H1 (cell line): Measurements from ENCODE around the gene PVALB. TPM values are rescaled to one million over a fixed set of nuclear protein-coding genes. Genes with fewer than 3 reads are reported as not detected.

Experiments used
- CTCF ChIA-PET: fragments of 300-600 bp; sonication (Branson Sonifier 250); formaldehyde crosslinking; loops from one replicate; lab custom pipeline; 2021; ENCODE audit not compliant: partially characterized antibody; lab: Charles Lee
- POLR2A ChIA-PET: fragments of 300-600 bp; sonication (Branson Sonifier 250); formaldehyde crosslinking; loops from one replicate; lab custom pipeline; 2021; ENCODE audit warnings: inconsistent platforms; ENCODE audit not compliant: partially characterized antibody; lab: Charles Lee
- DNase-seq, 2 experiments: peaks; one replicate each; pipeline versions ENCODE4 v3.0.0 to v3.0.0-alpha.2; 2010 to 2022; ENCODE audit warnings: low spot score in 2 of 2, low read depth in 1 of 2, mixed read lengths in 1 of 2
- FAIRE-seq: peaks from 2 replicates; lab custom pipeline; 2011; peaks lifted over from hg19 to GRCh38; lab: Jason Lieb, UNC
- H2AFZ ChIP-seq: 2 replicates; pipeline ENCODE4 v1.8.1; 2012; ENCODE audit warnings: low read length, inconsistent platforms
- H2AK5ac ChIP-seq: 2 replicates; pipeline ENCODE4 v1.6.1; 2013; ENCODE audit warnings: low read depth, low read length
- H2BK120ac ChIP-seq: replicated peaks from 2 replicates; pipeline ENCODE3; 2013; ENCODE audit warnings: low read depth, low read length, inconsistent platforms
- H2BK12ac ChIP-seq: 2 replicates; pipeline ENCODE4 v1.6.1; 2013; ENCODE audit warnings: low read depth, low read length
- H2BK15ac ChIP-seq: 2 replicates; pipeline ENCODE4 v1.6.1; 2013; ENCODE audit warnings: low read length
- H2BK20ac ChIP-seq: 2 replicates; pipeline ENCODE4 v1.6.1; 2013; ENCODE audit warnings: low read length
- H2BK5ac ChIP-seq: 2 replicates; pipeline ENCODE4 v1.6.1; 2013; ENCODE audit warnings: low read depth, low read length
- H3K14ac ChIP-seq: 2 replicates; pipeline ENCODE4 v1.6.1; 2013; ENCODE audit warnings: inconsistent platforms; ENCODE audit not compliant: insufficient read length
- H3K18ac ChIP-seq: 2 replicates; pipeline ENCODE4 v1.6.1; 2013; ENCODE audit warnings: low read length; ENCODE audit errors: extremely low read depth
- H3K23ac ChIP-seq: 2 replicates; pipeline ENCODE4 v1.6.1; 2013; ENCODE audit warnings: inconsistent platforms; ENCODE audit not compliant: insufficient read length
- H3K23me2 ChIP-seq: 2 replicates; pipeline ENCODE4 v1.6.1; 2013; ENCODE audit warnings: low read depth, low read length
- H3K27ac ChIP-seq: 2 replicates; pipeline ENCODE4 v1.6.1; 2011; ENCODE audit warnings: low read depth, low read length, inconsistent platforms
- H3K27me3 ChIP-seq, 4 experiments: replicated peaks in 1 of 4; 1 replicate in 1 of 4; 2 replicates in 3 of 4; pipeline versions ENCODE4 v1.6.1 to v1.8.1; 2011 to 2013; ENCODE audit warnings: low read length in 3 of 4, mild to moderate bottlenecking in 3 of 4, inconsistent platforms in 2 of 4, mixed read lengths in 2 of 4, moderate library complexity in 1 of 4; ENCODE audit not compliant: control insufficient read depth in 3 of 4, insufficient read depth in 3 of 4; ENCODE audit errors: extremely low read depth in 1 of 4
- H3K36me3 ChIP-seq, 4 experiments: 2 replicates each; pipeline versions ENCODE4 v1.6.1 to v1.8.1; 2011 to 2013; ENCODE audit warnings: mild to moderate bottlenecking in 4 of 4, low read length in 3 of 4, moderate library complexity in 2 of 4, control low read depth in 1 of 4, inconsistent platforms in 1 of 4; ENCODE audit not compliant: insufficient read depth in 4 of 4, control insufficient read depth in 2 of 4
- H3K4ac ChIP-seq: replicated peaks from 2 replicates; pipeline ENCODE3; 2013; ENCODE audit warnings: low read length, low read depth, mixed read lengths, inconsistent platforms; ENCODE audit not compliant: insufficient read length
- H3K4me1 ChIP-seq, 4 experiments: replicated peaks in 1 of 4; 1 replicate in 1 of 4; 2 replicates in 3 of 4; pipeline versions ENCODE4 v1.6.1 to v1.8.1; 2011 to 2013; ENCODE audit warnings: low read length in 3 of 4, inconsistent platforms in 2 of 4, mixed read lengths in 1 of 4; ENCODE audit not compliant: insufficient read depth in 4 of 4, control insufficient read depth in 3 of 4
- H3K4me2 ChIP-seq, 2 experiments: 2 replicates each; pipeline versions ENCODE4 v1.6.1 to v1.8.1; 2011 to 2013; ENCODE audit warnings: low read depth in 2 of 2, low read length in 2 of 2, control low read depth in 1 of 2, inconsistent platforms in 1 of 2, mild to moderate bottlenecking in 1 of 2; ENCODE audit not compliant: insufficient read depth in 1 of 2
- H3K4me3 ChIP-seq, 4 experiments: fragments of 200-600, 300-600 bp in 1 of 4; sonication (generic), shearing (Covaris generic), sonication (Bioruptor Twin) in 1 of 4; 2 replicates each; pipeline versions ENCODE4 v1.5.1 to v1.8.1; 2011 to 2016; ENCODE audit warnings: low read length in 4 of 4, low read depth in 3 of 4, control low read depth in 2 of 4, inconsistent platforms in 2 of 4, mild to moderate bottlenecking in 2 of 4, mixed read lengths in 1 of 4, moderate library complexity in 1 of 4; ENCODE audit not compliant: insufficient read depth in 2 of 4; ENCODE audit errors: extremely low read depth in 1 of 4
- H3K56ac ChIP-seq: replicated peaks from 2 replicates; pipeline ENCODE3; 2013; ENCODE audit warnings: low read depth, mild to moderate bottlenecking, mixed read lengths, low read length, inconsistent platforms; ENCODE audit not compliant: insufficient read length
- H3K79me1 ChIP-seq: 2 replicates; pipeline ENCODE4 v1.6.1; 2013; ENCODE audit warnings: low read depth, low read length, control low read depth
- H3K79me2 ChIP-seq, 2 experiments: 2 replicates each; pipeline versions ENCODE4 v1.6.1 to v1.8.1; 2012 to 2013; ENCODE audit warnings: low read length in 2 of 2, mild to moderate bottlenecking in 2 of 2, inconsistent platforms in 1 of 2; ENCODE audit not compliant: insufficient read depth in 2 of 2, control insufficient read depth in 1 of 2
- H3K9ac ChIP-seq, 4 experiments: replicated peaks in 1 of 4; 1 replicate in 1 of 4; 2 replicates in 3 of 4; pipeline versions ENCODE4 v1.6.1 to v1.8.1; 2011 to 2013; ENCODE audit warnings: low read depth in 3 of 4, low read length in 3 of 4, control low read depth in 2 of 4, mild to moderate bottlenecking in 2 of 4, moderate library complexity in 2 of 4, inconsistent platforms in 1 of 4; ENCODE audit errors: extremely low read depth in 1 of 4
- H3K9me3 ChIP-seq, 2 experiments: 2 replicates each; pipeline versions ENCODE4 v1.6.1 to v1.8.1; 2012 to 2013; ENCODE audit warnings: mild to moderate bottlenecking in 2 of 2, moderate library complexity in 2 of 2, control low read depth in 1 of 2, inconsistent platforms in 1 of 2, low read depth in 1 of 2, low read length in 1 of 2, mixed read lengths in 1 of 2; ENCODE audit not compliant: insufficient read depth in 2 of 2
- H4K20me1 ChIP-seq, 2 experiments: replicated peaks in 1 of 2; 2 replicates each; pipeline versions ENCODE3 to v1.8.1; 2011 to 2013; ENCODE audit warnings: inconsistent platforms in 2 of 2, low read length in 2 of 2, mild to moderate bottlenecking in 1 of 2; ENCODE audit not compliant: insufficient read depth in 2 of 2, control insufficient read depth in 1 of 2
- H4K5ac ChIP-seq: 2 replicates; pipeline ENCODE4 v1.6.1; 2013; ENCODE audit warnings: low read length, low read depth, mixed read lengths, inconsistent platforms; ENCODE audit not compliant: insufficient read length
- H4K8ac ChIP-seq: 2 replicates; pipeline ENCODE4 v1.8.0; 2013; ENCODE audit warnings: mild to moderate bottlenecking, moderate library complexity, low read length, inconsistent platforms; ENCODE audit not compliant: insufficient read depth; ENCODE audit errors: extremely low read depth
- H4K91ac ChIP-seq: replicated peaks from 2 replicates; pipeline ENCODE3; 2013; ENCODE audit warnings: low read length, mixed read lengths, inconsistent platforms; ENCODE audit not compliant: insufficient read length
- KDM4A ChIP-seq: IDR thresholded peaks from one replicate; pipeline ENCODE4 v1.7.1; 2012; ENCODE audit warnings: low read depth, mild to moderate bottlenecking, moderate library complexity, low read length, inconsistent platforms; ENCODE audit not compliant: severe bottlenecking
- MAFK ChIP-seq: IDR thresholded peaks from 2 replicates; pipeline ENCODE4 v1.6.1; 2012; ENCODE audit warnings: low read depth, mild to moderate bottlenecking, improper control_type of control experiment, low read length
- POLR2AphosphoS5 ChIP-seq: IDR thresholded peaks from 2 replicates; pipeline ENCODE4 v1.6.1; 2011; ENCODE audit warnings: low read depth, low read length
- RXRA ChIP-seq: IDR thresholded peaks from 2 replicates; pipeline ENCODE4 v1.6.1; 2011; ENCODE audit warnings: low read depth, mild to moderate bottlenecking, low read length, moderate library complexity; ENCODE audit not compliant: insufficient read depth
- TEAD4 ChIP-seq: IDR thresholded peaks from 2 replicates; pipeline ENCODE4 v1.6.1; 2012; ENCODE audit warnings: low read depth, low read length, inconsistent platforms, mixed read lengths
- WGBS, 2 experiments: shearing (Covaris generic) in 1 of 2; methylation state at CpG; one replicate each; pipeline versions ENCODE4 v1.1.6 to v1.1.7; 2013 to 2015; ENCODE audit warnings: low lambda C conversion rate in 2 of 2, mixed read lengths in 2 of 2, inconsistent platforms in 1 of 2, low coverage in 1 of 2, missing lambda C conversion rate in 1 of 2; ENCODE audit not compliant: insufficient replicate concordance in 2 of 2, insufficient coverage in 1 of 2, insufficient read length in 1 of 2; ENCODE audit errors: extremely low coverage in 1 of 2, missing lambda C conversion rate in 1 of 2; 5-methylcytosine and 5-hydroxymethylcytosine counted together
- polyA plus RNA-seq, 7 experiments: library from polyadenylated mRNA; depleted of rRNA in 3 of 7; stranded (reverse) in 5 of 7; unstranded in 2 of 7; fragments of >200 nt in 5 of 7; fragments of 200-250 nt in 2 of 7; gene quantifications; 1 replicate in 5 of 7; 2 replicates in 1 of 7; 4 replicates in 1 of 7; pipeline versions ENCODE4 v1.2.1 to v1.2.3, GENCODE V29; 2011 to 2013; ENCODE audit warnings: missing spikeins in 2 of 7, mixed read lengths in 2 of 7
- total RNA-seq: library from RNA; stranded (reverse); fragmentation: NEBNext Ultra II Directional; extraction: Animal tissue kit (Norgen Biotek cat#: 25700); gene quantifications from 2 replicates; pipeline ENCODE4 v1.2.1, GENCODE V29; 2021
- TF ChIP-seq, protein P1 (sequence below): IDR thresholded peaks from 2 replicates; pipeline ENCODE4 v1.6.1; 2012; ENCODE audit warnings: inconsistent platforms

The PVALB gene
- total and polyA plus RNA-seq, 2 of the 8 experiments (the other 6 are each of a cell fraction or from before 2014, with no cell fraction given) = 1.7 to 5.4 TPM

DNA sequence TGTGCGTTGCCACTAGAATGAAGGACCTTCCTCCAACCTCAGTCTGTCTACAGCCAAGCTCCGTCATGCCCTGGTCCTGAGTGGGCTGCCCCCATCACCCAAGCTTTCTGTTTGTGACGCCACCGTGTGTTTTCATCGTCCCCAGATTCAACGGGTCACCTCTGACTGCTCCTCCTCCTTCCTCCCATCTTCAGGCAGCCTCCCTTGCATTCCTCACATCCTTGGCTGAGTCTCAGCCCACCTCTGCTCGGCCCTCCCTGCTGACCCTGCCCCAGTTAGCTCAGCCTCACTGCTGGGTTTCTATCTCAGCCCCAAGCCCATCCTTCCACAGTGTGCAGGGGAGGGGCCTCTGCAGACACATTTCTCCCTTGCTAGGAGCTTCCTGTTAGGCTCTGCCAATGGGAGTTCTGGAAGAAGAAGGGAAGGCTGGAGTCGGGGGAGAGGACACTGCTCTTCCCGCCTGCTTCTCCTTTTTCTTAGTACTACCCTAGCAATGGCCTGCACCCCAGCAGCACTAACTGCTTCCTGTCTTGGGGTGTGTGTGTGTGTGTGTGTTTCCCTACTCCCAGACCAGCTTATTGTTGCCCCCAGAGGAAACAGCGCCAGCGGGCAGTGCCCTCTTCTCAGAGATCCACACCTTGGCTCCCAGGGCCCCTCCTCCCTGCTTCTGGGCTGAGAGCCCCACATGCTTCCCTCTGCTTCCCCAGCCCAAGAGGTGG lies 46.2 kb downstream of the PVALB start:
- H3K23me2 ChIP-seq = 0 out of 2 replicates have a peak, but pooled peaks cover 3% of the 10 kb centered on the region
- 0 out of 8 replicates have a peak, but pooled peaks cover 0 to 5% (median 0%) of the 10 kb centered on the region in 4 experiments for H3K36me3 ChIP-seq
- no peak overlapping the region for H4K5ac ChIP-seq
- no peak overlapping the region for H3K14ac ChIP-seq
- no peak overlapping the region for H4K91ac ChIP-seq
- no peak overlapping the region; the same call in 1 of the 2 replicates for H4K8ac ChIP-seq
- no peaks in the 10 kb centered on the region for H3K27me3 ChIP-seq
- no peak overlapping the region for H3K18ac ChIP-seq
- DNase-seq = no peak
- H2AK5ac ChIP-seq = no peak overlapping the region
- H3K79me2 ChIP-seq = peaks cover 0 to 6% of the 10 kb centered on the region in 2 experiments; a peak in 2 of 4 replicates
- ChIA-PET POLR2A (interaction anchor here (0.7 to 1.6 kb wide), 3 partner anchors 9 to 259 kb away, joined by 3 to 4 read pairs (median 3); no protein-coding TSS in a partner anchor), CTCF (interaction anchor here (0.6 to 4.6 kb wide), 8 partner anchors 9 to 230 kb away, joined by 3 to 39 read pairs (median 4); no protein-coding TSS in a partner anchor)
- no peak overlapping the region for H3K23ac ChIP-seq
- WGBS, 2 experiments = 73% methylated on average over 9 of the region's 11 CpGs; no CpG with 5 or more reads in 1 of the 2 experiments
- no peak overlapping the region for H2BK15ac ChIP-seq
- no peak overlapping the region for H2AFZ ChIP-seq
- no peak overlapping the region for H2BK12ac ChIP-seq
- no peak overlapping the region for H2BK120ac ChIP-seq
- no peak overlapping the region for H3K56ac ChIP-seq
- H3K4me3 ChIP-seq = no peak overlapping the region
- no peaks in the 10 kb centered on the region for H3K9me3 ChIP-seq
- H4K20me1 ChIP-seq = peaks cover 4 to 5% of the 10 kb centered on the region in 2 experiments
- H2BK5ac ChIP-seq = no peak overlapping the region
- no peak overlapping the region for H3K4me2 ChIP-seq
- no peaks in the 10 kb centered on the region; the same call in 1 of the 2 replicates for H3K79me1 ChIP-seq
- H3K4me1 ChIP-seq = peaks cover 0 to 4% (median 2%) of the 10 kb centered on the region in 4 experiments; a peak in 3 of 7 replicates
- TF ChIP-seq, protein P1, sequence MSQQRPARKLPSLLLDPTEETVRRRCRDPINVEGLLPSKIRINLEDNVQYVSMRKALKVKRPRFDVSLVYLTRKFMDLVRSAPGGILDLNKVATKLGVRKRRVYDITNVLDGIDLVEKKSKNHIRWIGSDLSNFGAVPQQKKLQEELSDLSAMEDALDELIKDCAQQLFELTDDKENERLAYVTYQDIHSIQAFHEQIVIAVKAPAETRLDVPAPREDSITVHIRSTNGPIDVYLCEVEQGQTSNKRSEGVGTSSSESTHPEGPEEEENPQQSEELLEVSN = no peak
- TF ChIP-seq POLR2AphosphoS5 = 0 out of 2 replicates have a peak, but pooled peaks have one; percentile 24
- no peak for TF ChIP-seq RXRA
- TF ChIP-seq MAFK = no peak
- no peak for TF ChIP-seq KDM4A
- peak; percentile 10; the same call in 1 of the 2 replicates for TF ChIP-seq TEAD4
- no peak overlapping the region for H3K9ac ChIP-seq
- no peak for FAIRE-seq
- H2BK20ac ChIP-seq = no peak overlapping the region
- no peak overlapping the region for H3K4ac ChIP-seq
- H3K27ac ChIP-seq = no peak overlapping the region
